Vagina (tissue), 2 donors: ENCODE data around the gene EPB41.

Source experiments
- CTCF ChIP-seq, 3 experiments: fragments of 450-650 bp in 2 of 3; fragments of 200-600 bp in 1 of 3; sonication (generic) in 1 of 3; IDR thresholded peaks; one replicate each; pipeline ENCODE4 v1.5.1; 2017 to 2019; ENCODE audit warnings: antibody characterized with exemption in 3 of 3, mild to moderate bottlenecking in 2 of 3, moderate library complexity in 2 of 3
- POLR2A ChIP-seq, 2 donors: fragments of 450-650 bp; IDR thresholded peaks; one replicate each; pipeline ENCODE4 v1.6.1; 2017; ENCODE audit warnings: antibody characterized with exemption in 2 of 2, mild to moderate bottlenecking in 2 of 2, moderate library complexity in 2 of 2
- POLR2AphosphoS5 ChIP-seq, 2 donors: sonication (generic); formaldehyde crosslinking; IDR thresholded peaks; one replicate each; pipeline ENCODE4 v1.9.0; 2017; ENCODE audit warnings: antibody characterized with exemption in 2 of 2, mild to moderate bottlenecking in 2 of 2, low read depth in 1 of 2; ENCODE audit not compliant: insufficient read depth in 1 of 2

- TF ChIP-seq CTCF (IDR thresholded peaks at IDR 0.05) (no peak), POLR2AphosphoS5 (IDR thresholded peaks at IDR 0.05; ENCODE audit: insufficient read depth in 1 of 2, low read depth in 1 of 2) (no peak), POLR2A (IDR thresholded peaks at IDR 0.05) (no peak)
Measured at GRCh38 chr1:28895896-28896608, 18.3 kb upstream of the EPB41 start.
